Muscle layer of colon (tissue), 2 donors: ENCODE results near the gene HMGN2.

ENCODE experiments used
- H3K27ac ChIP-seq: one replicate; pipeline ENCODE4 v1.7.0; 2013; ENCODE audit warnings: low read depth, mild to moderate bottlenecking, low read length, moderate library complexity
- H3K27me3 ChIP-seq, 2 donors: one replicate each; pipeline ENCODE4 v1.7.0; 2013; ENCODE audit warnings: low read length in 2 of 2, mild to moderate bottlenecking in 2 of 2; ENCODE audit not compliant: insufficient read depth in 2 of 2, control insufficient read depth in 1 of 2
- H3K36me3 ChIP-seq: one replicate; pipeline ENCODE4 v1.7.0; 2013; ENCODE audit warnings: mild to moderate bottlenecking, low read length; ENCODE audit not compliant: insufficient read depth
- H3K4me1 ChIP-seq: one replicate; pipeline ENCODE4 v1.7.0; 2013; ENCODE audit warnings: mild to moderate bottlenecking, low read length; ENCODE audit not compliant: insufficient read depth
- H3K4me3 ChIP-seq, 2 donors: one replicate each; pipeline ENCODE4 v1.7.0; 2013; ENCODE audit warnings: low read length in 2 of 2, low read depth in 1 of 2, mild to moderate bottlenecking in 1 of 2, moderate library complexity in 1 of 2
- H3K9ac ChIP-seq: one replicate; pipeline ENCODE4 v1.7.0; 2013; ENCODE audit warnings: low read length
- H3K9me3 ChIP-seq: one replicate; pipeline ENCODE4 v1.7.0; 2013; ENCODE audit warnings: mild to moderate bottlenecking, low read length
- donor health status: abdominal sarcoma.
- donor health status: Adenocarcinoma of cecum.

HMGN2 gene

GRCh38 chr1:26517766-26518049 lies 45.5 kb downstream of the HMGN2 start:
- H3K27me3 ChIP-seq = no peaks in the 10 kb centered on the region
- no peaks in the 10 kb centered on the region for H3K36me3 ChIP-seq
- H3K27ac ChIP-seq = no peak overlapping the region
- H3K9me3 ChIP-seq = no peaks in the 10 kb centered on the region
- H3K4me3 ChIP-seq = no peak overlapping the region
- no peaks in the 10 kb centered on the region for H3K4me1 ChIP-seq
- H3K9ac ChIP-seq = no peak overlapping the region

- Histone ChIP-seq H3K4me1 (no peaks in the 10 kb centered on the region), H3K9me3 (no peaks in the 10 kb centered on the region), H3K36me3 (no peaks in the 10 kb centered on the region), H3K4me3 (no peak overlapping the region), H3K9ac (no peak overlapping the region), H3K27ac (no peak overlapping the region), H3K27me3 (no peaks in the 10 kb centered on the region)
Observed at GRCh38 chr1:26518355-26518754, 46.1 kb downstream of the HMGN2 start.

- Histone ChIP-seq H3K4me3 (no peak overlapping the region), H3K9me3 (no peaks in the 10 kb centered on the region), H3K4me1 (no peaks in the 10 kb centered on the region), H3K27ac (no peak overlapping the region), H3K9ac (no peak overlapping the region), H3K36me3 (no peaks in the 10 kb centered on the region), H3K27me3 (no peaks in the 10 kb centered on the region)
Observed at GRCh38 chr1:26520339-26520738, 48.1 kb downstream of the HMGN2 start.

- Histone ChIP-seq H3K27ac (no peak overlapping the region), H3K9me3 (no peaks in the 10 kb centered on the region), H3K4me1 (no peaks in the 10 kb centered on the region), H3K9ac (no peak overlapping the region), H3K4me3 (no peak overlapping the region), H3K27me3 (no peaks in the 10 kb centered on the region), H3K36me3 (no peaks in the 10 kb centered on the region)
Observed at GRCh38 chr1:26521669-26522030, 49.4 kb downstream of the HMGN2 start.

- no peak overlapping the region for H3K4me3 ChIP-seq
- H3K9ac ChIP-seq = no peak overlapping the region
- H3K27ac ChIP-seq = no peak overlapping the region
- H3K27me3 ChIP-seq = no peaks in the 10 kb centered on the region
- no peaks in the 10 kb centered on the region for H3K4me1 ChIP-seq
- H3K9me3 ChIP-seq = no peaks in the 10 kb centered on the region
- H3K36me3 ChIP-seq = no peaks in the 10 kb centered on the region
Observed at GRCh38 chr1:26522073-26522472, 49.8 kb downstream of the HMGN2 start.

GRCh38 chr1:26524181-26524580 lies 51.9 kb downstream of the HMGN2 start:
- Histone ChIP-seq H3K36me3 (no peaks in the 10 kb centered on the region), H3K4me3 (no peak overlapping the region), H3K27me3 (no peaks in the 10 kb centered on the region), H3K9ac (no peak overlapping the region), H3K9me3 (no peaks in the 10 kb centered on the region), H3K4me1 (no peaks in the 10 kb centered on the region), H3K27ac (no peak overlapping the region)
